Lower leg skin (tissue), 3 donors: Measurements from ENCODE around the gene SPG21.

ENCODE experiments used
- CTCF ChIP-seq, 3 donors: fragments of 450-650 bp; IDR thresholded peaks; one replicate each; pipeline ENCODE4 v1.5.1; 2016; ENCODE audit warnings: antibody characterized with exemption in 3 of 3, mild to moderate bottlenecking in 3 of 3, moderate library complexity in 2 of 3
- POLR2A ChIP-seq, 2 donors: fragments of 450-650 bp; IDR thresholded peaks; one replicate each; pipeline ENCODE4 v1.6.1; 2016 to 2017; ENCODE audit warnings: antibody characterized with exemption in 2 of 2, mild to moderate bottlenecking in 1 of 2, moderate library complexity in 1 of 2

- TF ChIP-seq POLR2A (IDR thresholded peaks at IDR 0.05) (no peak), CTCF (IDR thresholded peaks at IDR 0.05) (no peak)
Observed at GRCh38 chr15:64985366-64986033, 4.2 kb downstream of the SPG21 start.
